K562 (cell line): ENCODE results near the gene ABCF2. TPM values are rescaled to one million over a fixed set of nuclear protein-coding genes. Genes with fewer than 3 reads are reported as not detected.

ENCODE experiments used
- ATAC-seq: fragments of 200-7000 bp; cut with Tn5 transposase; 3 replicates; pipeline ENCODE4 v1.9.1; 2020; ENCODE audit warnings: moderate library complexity
- BruUV-seq: library from RNA; stranded (reverse); fragments of 400-500 nt; replicated peaks from 2 replicates; lab custom pipeline; 2021; lab: Mats Ljungman, UMichigan
- CTCF ChIA-PET: fragments of 300-600 bp; formaldehyde crosslinking; extraction: SDS; loops from one replicate; lab custom pipeline; 2021; ENCODE audit warnings: low intra/inter-chr PET ratio; lab: Yijun Ruan, JAX
- POLR2A ChIA-PET: fragments of 300-600, 350-650 bp; sonication (Branson Sonifier 250); formaldehyde crosslinking; extraction: SDS; loops from one replicate; lab custom pipeline; 2021; ENCODE audit warnings: antibody characterized with exemption, inconsistent platforms; lab: Yijun Ruan, JAX
- DNase-seq, 4 experiments: peaks; one replicate each; pipeline versions ENCODE4 v3.0.0 to v3.0.0-alpha.2; 2011 to 2018; ENCODE audit warnings: low spot score in 3 of 4, mixed read lengths in 3 of 4; ENCODE audit errors: extremely low read depth in 1 of 4
- FAIRE-seq: peaks from 2 replicates; lab custom pipeline; 2011; peaks lifted over from hg19 to GRCh38; lab: Jason Lieb, UNC
- H2AFZ ChIP-seq: 2 replicates; pipeline ENCODE4 v1.6.0; 2011; ENCODE audit warnings: low read depth, low read length, control low read depth, inconsistent platforms
- H3K27ac ChIP-seq: fragments of 200-600 bp; 3 replicates; pipeline ENCODE4 v1.8.0; 2011; ENCODE audit warnings: low read depth, mild to moderate bottlenecking, control low read depth, inconsistent platforms, low read length, moderate library complexity, mixed read lengths; ENCODE audit errors: extremely low read depth
- H3K27me3 ChIP-seq, 2 experiments: fragments of 300-600 bp in 1 of 2; 2 replicates in 1 of 2; 3 replicates in 1 of 2; pipeline versions ENCODE4 v1.6.0 to v1.8.0; 2011; ENCODE audit warnings: inconsistent platforms in 2 of 2, low read length in 2 of 2, mild to moderate bottlenecking in 1 of 2, mixed read lengths in 1 of 2, moderate library complexity in 1 of 2; ENCODE audit not compliant: control insufficient read depth in 2 of 2, insufficient read depth in 2 of 2
- H3K36me3 ChIP-seq: fragments of 300-600 bp; 3 replicates; pipeline ENCODE4 v1.8.0; 2011; ENCODE audit warnings: mild to moderate bottlenecking, low read length, inconsistent platforms; ENCODE audit not compliant: control insufficient read depth, insufficient read depth
- H3K4me1 ChIP-seq, 2 experiments: fragments of 200-600 bp in 1 of 2; replicated peaks in 1 of 2; 2 replicates in 1 of 2; 3 replicates in 1 of 2; pipeline versions ENCODE4 v1.5.1 to v1.8.0; 2011; ENCODE audit warnings: inconsistent platforms in 2 of 2, low read length in 2 of 2, mild to moderate bottlenecking in 1 of 2, mixed read lengths in 1 of 2, moderate library complexity in 1 of 2; ENCODE audit not compliant: control insufficient read depth in 2 of 2, insufficient read depth in 2 of 2
- H3K4me2 ChIP-seq: 2 replicates; pipeline ENCODE4 v1.6.1; 2011; ENCODE audit warnings: low read length, control low read depth, inconsistent platforms, mixed read lengths; ENCODE audit not compliant: insufficient read depth
- H3K4me3 ChIP-seq: fragments of 200-600 bp; sonication (generic), shearing (Covaris generic); 2 replicates; pipeline ENCODE4 v1.5.1; 2016; ENCODE audit warnings: control low read depth, inconsistent platforms
- H3K79me2 ChIP-seq: fragments of 200-600 bp; 3 replicates; pipeline ENCODE4 v1.8.0; 2011; ENCODE audit warnings: low read length, inconsistent platforms; ENCODE audit not compliant: control insufficient read depth, insufficient read depth
- H3K9ac ChIP-seq, 2 experiments: 2 replicates each; pipeline versions ENCODE4 v1.6.0 to v1.6.1; 2011; ENCODE audit warnings: low read depth in 2 of 2, low read length in 2 of 2, control low read depth in 1 of 2, inconsistent platforms in 1 of 2, mild to moderate bottlenecking in 1 of 2, mixed read lengths in 1 of 2; ENCODE audit not compliant: insufficient read depth in 1 of 2
- H3K9me1 ChIP-seq: one replicate; pipeline ENCODE4 v1.6.0; 2011; ENCODE audit warnings: inconsistent platforms, mild to moderate bottlenecking, low read length, moderate library complexity; ENCODE audit not compliant: control insufficient read depth, insufficient read depth
- H3K9me3 ChIP-seq: replicated peaks from 2 replicates; pipeline ENCODE4 v1.5.1; 2011; ENCODE audit warnings: low read depth, low read length, inconsistent platforms; ENCODE audit not compliant: control insufficient read depth, insufficient read depth
- H4K20me1 ChIP-seq: replicated peaks from 2 replicates; pipeline ENCODE4 v1.6.1; 2011; ENCODE audit warnings: low read length, inconsistent platforms, mixed read lengths; ENCODE audit not compliant: control insufficient read depth, insufficient read depth
- C11orf30 ChIP-seq: fragments of 450-650 bp; IDR thresholded peaks from 2 replicates; pipeline ENCODE4 v1.6.1; 2016; ENCODE audit warnings: low read depth, mild to moderate bottlenecking
- CREB1 ChIP-seq, 2 experiments: sonication (generic) in 1 of 2; formaldehyde crosslinking in 1 of 2; IDR thresholded peaks; 2 replicates each; pipeline versions ENCODE4 v1.6.1 to v1.8.0; 2012 to 2022; ENCODE audit warnings: inconsistent platforms in 1 of 2, mild to moderate bottlenecking in 1 of 2, missing genetic modification reagents in 1 of 2, moderate library complexity in 1 of 2
- DACH1 ChIP-seq: fragments of 450-650 bp; IDR thresholded peaks from 2 replicates; pipeline ENCODE4 v1.6.1; 2018; ENCODE audit not compliant: partially characterized antibody
- HCFC1 ChIP-seq: IDR thresholded peaks from 2 replicates; pipeline ENCODE4 v1.6.1; 2012; ENCODE audit warnings: low read depth, low read length, improper control_type of control experiment
- HMG20A ChIP-seq: fragments of 450-650 bp; formaldehyde crosslinking; conservative IDR thresholded peaks from 2 replicates; pipeline ENCODE4 v1.4.0; 2020; ENCODE audit warnings: mild to moderate bottlenecking, mixed read lengths
- MAFF ChIP-seq: IDR thresholded peaks from 2 replicates; pipeline ENCODE4 v1.6.1; 2012; ENCODE audit warnings: low read length, improper control_type of control experiment
- NFE2 ChIP-seq: IDR thresholded peaks from 2 replicates; pipeline ENCODE4 v1.6.1; 2014; ENCODE audit warnings: antibody characterized with exemption, low read depth
- NFRKB ChIP-seq: fragments of 450-650 bp; IDR thresholded peaks from 2 replicates; pipeline ENCODE4 v1.6.1; 2016; ENCODE audit warnings: low read depth
- RCOR1 ChIP-seq, 2 experiments: IDR thresholded peaks; 2 replicates each; pipeline ENCODE4 v1.6.1; 2012; ENCODE audit warnings: low read depth in 2 of 2, low read length in 2 of 2, borderline replicate concordance in 1 of 2, improper control_type of control experiment in 1 of 2
- SP2 ChIP-seq: IDR thresholded peaks from 2 replicates; pipeline ENCODE4 v1.6.1; 2011; ENCODE audit warnings: mild to moderate bottlenecking, low read depth, low read length, moderate library complexity; ENCODE audit not compliant: poor library complexity, severe bottlenecking; ENCODE audit errors: extremely low read depth
- ZNF184 ChIP-seq: sonication (generic); formaldehyde crosslinking; IDR thresholded peaks from 2 replicates; pipeline ENCODE4 v1.5.0; 2020; ENCODE audit warnings: missing genetic modification reagents
- WGBS: fragments of 100-300 bp; shearing (Covaris generic); methylation state at CpG from one replicate; pipeline ENCODE4 v1.1.6; 2016; ENCODE audit warnings: low coverage, mixed read lengths; ENCODE audit not compliant: insufficient coverage; ENCODE audit errors: missing lambda C conversion rate; 5-methylcytosine and 5-hydroxymethylcytosine counted together
- in situ Hi-C: fragments of 300-500 bp; cut with MboI; formaldehyde crosslinking; loops from 4 replicates; pipeline ENCODE4 v1.15.0; 2018; ENCODE audit warnings: inconsistent platforms, mixed read lengths
- intact Hi-C: fragments of 100-400 bp; cut with micrococcal nuclease; formaldehyde crosslinking; loops from 2 replicates; pipeline ENCODE4 v1.14.2; 2022
- polyA plus RNA-seq, 8 experiments: library from polyadenylated mRNA; depleted of rRNA in 4 of 8; stranded (reverse) in 5 of 8; unstranded in 3 of 8; fragments of >200 nt; fragmentation: Nextera tagmentation in 2 of 8; fragmentation: Illumina TruSeq in 1 of 8; extraction: Ambion mirVana in 2 of 8; extraction: Trizol in 1 of 8; gene quantifications; 2 replicates each; pipeline versions ENCODE4 v1.2.1 to v1.2.3, GENCODE V29; 2011 to 2014; ENCODE audit warnings: inconsistent platforms in 1 of 8, missing spikeins in 1 of 8
- total RNA-seq, 7 experiments: library from RNA; depleted of rRNA in 6 of 7; stranded (reverse); fragments of >200 nt in 6 of 7; fragmentation: Illumina TruSeq in 2 of 7; extraction: Trizol in 2 of 7; gene quantifications; 2 replicates each; pipeline versions ENCODE4 v1.2.1 to v1.2.3, GENCODE V29; 2011 to 2021; ENCODE audit warnings: low replicate concordance in 1 of 7
- TF ChIP-seq, protein P1 (sequence below): sonication (generic); formaldehyde crosslinking; IDR thresholded peaks from 2 replicates; pipeline ENCODE4 v1.8.1; 2023; ENCODE audit warnings: mild to moderate bottlenecking, missing genetic modification reagents
- TF ChIP-seq, protein P2 (sequence below), 2 experiments: fragments of 150-350 bp in 1 of 2; IDR thresholded peaks; 2 replicates each; pipeline ENCODE4 v1.6.1; 2012 to 2016; ENCODE audit warnings: low read depth in 2 of 2, low read length in 2 of 2, mild to moderate bottlenecking in 1 of 2, moderate library complexity in 1 of 2
- TF ChIP-seq, protein P3 (sequence below): fragments of 250-450 bp; sonication (Bioruptor Pico); IDR thresholded peaks from 2 replicates; pipeline ENCODE4 v1.5.0; 2021; ENCODE audit warnings: mild to moderate bottlenecking, borderline replicate concordance

ABCF2 gene
- total and polyA plus RNA-seq, 9 of the 15 experiments (the other 6 are each of a cell fraction or from before 2014, with no cell fraction given) = 62.1 to 224 (median 113) TPM

DNA sequence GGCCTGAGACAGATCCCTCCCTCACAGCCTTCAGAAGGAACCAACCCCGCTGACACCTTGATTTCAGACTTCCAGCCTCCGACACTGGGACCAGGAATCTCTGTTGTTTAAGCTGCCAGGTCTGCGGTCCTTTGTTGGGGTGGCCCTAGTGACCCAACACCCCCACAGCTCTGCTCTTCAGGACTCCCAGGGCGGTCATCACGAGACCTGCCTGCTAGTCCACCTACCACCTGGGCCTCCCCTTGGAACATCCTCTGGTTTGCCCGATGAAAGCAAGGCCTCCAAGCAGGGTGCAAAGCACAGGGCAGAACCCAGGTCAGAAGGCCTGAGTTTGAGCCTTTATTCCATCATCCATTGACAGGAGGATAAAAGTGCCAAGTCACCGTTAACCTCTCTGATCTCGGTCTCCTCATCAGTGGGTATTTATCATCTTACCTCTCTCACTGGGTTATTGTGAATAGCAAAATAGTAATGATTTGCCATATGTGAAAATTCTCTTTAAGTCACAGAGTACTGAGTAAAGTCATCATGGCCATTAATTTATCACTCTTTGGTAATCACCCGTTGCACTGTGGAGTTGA, 38.4 kb upstream of the ABCF2 start:
- DNase-seq (no peak), FAIRE-seq (no peak), ATAC-seq (no peak)
- H3K4me1 ChIP-seq = peaks cover 0 to 5% of the 10 kb centered on the region in 2 experiments; a peak in 1 of 5 replicates
- no peaks in the 10 kb centered on the region; the same call in 1 of the 2 replicates for H4K20me1 ChIP-seq
- no peaks in the 10 kb centered on the region for H3K9me1 ChIP-seq
- peaks cover 29 to 86% of the 10 kb centered on the region in 2 experiments; a peak in 4 of 5 replicates for H3K27me3 ChIP-seq
- WGBS = 7% methylated on average over 9 of the region's 9 CpGs
- H3K4me3 ChIP-seq = no peak overlapping the region
- H2AFZ ChIP-seq = no peak overlapping the region
- H3K9me3 ChIP-seq = no peaks in the 10 kb centered on the region
- ChIA-PET POLR2A (interaction anchor here (0.6 to 1.0 kb wide), 2 partner anchors 12 to 18 kb away, joined by 3 read pairs; no protein-coding TSS in a partner anchor), CTCF (no interaction called here)
- no peak overlapping the region for H3K9ac ChIP-seq
- no peaks in the 10 kb centered on the region for H3K79me2 ChIP-seq
- H3K4me2 ChIP-seq = no peak overlapping the region
- in situ Hi-C loops = no loop called here
- BruUV-seq = no TSS peak
- H3K27ac ChIP-seq = no peak overlapping the region
- no peaks in the 10 kb centered on the region for H3K36me3 ChIP-seq
- intact Hi-C loops = no loop called here
- TF ChIP-seq HMG20A (CRISPR knock-in tag) (no peak), NFE2 (peak; percentile 87), SP2 (no peak), HCFC1 (no peak), C11orf30 (peak; percentile 74), MAFF (peak; percentile 71), RCOR1 (IDR thresholded peaks at IDR 0.05; ENCODE audit: borderline replicate concordance in 1 of 2, low read depth in 2 of 2, low read length in 2 of 2) (no peak), DACH1 (no peak), ZNF184 (no peak), NFRKB (no peak), CREB1 (IDR thresholded peaks at IDR 0.05) (no peak), CREB1 (CRISPR knock-in tag; IDR thresholded peaks at IDR 0.05) (no peak)
- TF ChIP-seq, protein P1, sequence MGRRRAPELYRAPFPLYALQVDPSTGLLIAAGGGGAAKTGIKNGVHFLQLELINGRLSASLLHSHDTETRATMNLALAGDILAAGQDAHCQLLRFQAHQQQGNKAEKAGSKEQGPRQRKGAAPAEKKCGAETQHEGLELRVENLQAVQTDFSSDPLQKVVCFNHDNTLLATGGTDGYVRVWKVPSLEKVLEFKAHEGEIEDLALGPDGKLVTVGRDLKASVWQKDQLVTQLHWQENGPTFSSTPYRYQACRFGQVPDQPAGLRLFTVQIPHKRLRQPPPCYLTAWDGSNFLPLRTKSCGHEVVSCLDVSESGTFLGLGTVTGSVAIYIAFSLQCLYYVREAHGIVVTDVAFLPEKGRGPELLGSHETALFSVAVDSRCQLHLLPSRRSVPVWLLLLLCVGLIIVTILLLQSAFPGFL = no peak
- TF ChIP-seq, protein P2, sequence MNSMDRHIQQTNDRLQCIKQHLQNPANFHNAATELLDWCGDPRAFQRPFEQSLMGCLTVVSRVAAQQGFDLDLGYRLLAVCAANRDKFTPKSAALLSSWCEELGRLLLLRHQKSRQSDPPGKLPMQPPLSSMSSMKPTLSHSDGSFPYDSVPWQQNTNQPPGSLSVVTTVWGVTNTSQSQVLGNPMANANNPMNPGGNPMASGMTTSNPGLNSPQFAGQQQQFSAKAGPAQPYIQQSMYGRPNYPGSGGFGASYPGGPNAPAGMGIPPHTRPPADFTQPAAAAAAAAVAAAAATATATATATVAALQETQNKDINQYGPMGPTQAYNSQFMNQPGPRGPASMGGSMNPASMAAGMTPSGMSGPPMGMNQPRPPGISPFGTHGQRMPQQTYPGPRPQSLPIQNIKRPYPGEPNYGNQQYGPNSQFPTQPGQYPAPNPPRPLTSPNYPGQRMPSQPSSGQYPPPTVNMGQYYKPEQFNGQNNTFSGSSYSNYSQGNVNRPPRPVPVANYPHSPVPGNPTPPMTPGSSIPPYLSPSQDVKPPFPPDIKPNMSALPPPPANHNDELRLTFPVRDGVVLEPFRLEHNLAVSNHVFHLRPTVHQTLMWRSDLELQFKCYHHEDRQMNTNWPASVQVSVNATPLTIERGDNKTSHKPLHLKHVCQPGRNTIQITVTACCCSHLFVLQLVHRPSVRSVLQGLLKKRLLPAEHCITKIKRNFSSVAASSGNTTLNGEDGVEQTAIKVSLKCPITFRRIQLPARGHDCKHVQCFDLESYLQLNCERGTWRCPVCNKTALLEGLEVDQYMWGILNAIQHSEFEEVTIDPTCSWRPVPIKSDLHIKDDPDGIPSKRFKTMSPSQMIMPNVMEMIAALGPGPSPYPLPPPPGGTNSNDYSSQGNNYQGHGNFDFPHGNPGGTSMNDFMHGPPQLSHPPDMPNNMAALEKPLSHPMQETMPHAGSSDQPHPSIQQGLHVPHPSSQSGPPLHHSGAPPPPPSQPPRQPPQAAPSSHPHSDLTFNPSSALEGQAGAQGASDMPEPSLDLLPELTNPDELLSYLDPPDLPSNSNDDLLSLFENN (IDR thresholded peaks at IDR 0.05; ENCODE audit: low read depth in 2 of 2, low read length in 2 of 2) = no peak
- TF ChIP-seq, protein P3, sequence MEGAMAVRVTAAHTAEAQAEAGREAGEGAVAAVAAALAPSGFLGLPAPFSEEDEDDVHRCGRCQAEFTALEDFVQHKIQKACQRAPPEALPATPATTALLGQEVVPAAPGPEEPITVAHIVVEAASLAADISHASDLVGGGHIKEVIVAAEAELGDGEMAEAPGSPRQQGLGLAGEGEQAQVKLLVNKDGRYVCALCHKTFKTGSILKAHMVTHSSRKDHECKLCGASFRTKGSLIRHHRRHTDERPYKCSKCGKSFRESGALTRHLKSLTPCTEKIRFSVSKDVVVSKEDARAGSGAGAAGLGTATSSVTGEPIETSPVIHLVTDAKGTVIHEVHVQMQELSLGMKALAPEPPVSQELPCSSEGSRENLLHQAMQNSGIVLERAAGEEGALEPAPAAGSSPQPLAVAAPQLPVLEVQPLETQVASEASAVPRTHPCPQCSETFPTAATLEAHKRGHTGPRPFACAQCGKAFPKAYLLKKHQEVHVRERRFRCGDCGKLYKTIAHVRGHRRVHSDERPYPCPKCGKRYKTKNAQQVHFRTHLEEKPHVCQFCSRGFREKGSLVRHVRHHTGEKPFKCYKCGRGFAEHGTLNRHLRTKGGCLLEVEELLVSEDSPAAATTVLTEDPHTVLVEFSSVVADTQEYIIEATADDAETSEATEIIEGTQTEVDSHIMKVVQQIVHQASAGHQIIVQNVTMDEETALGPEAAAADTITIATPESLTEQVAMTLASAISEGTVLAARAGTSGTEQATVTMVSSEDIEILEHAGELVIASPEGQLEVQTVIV = no peak
